SU-DHL-6 (cell line): ENCODE data around the gene NANOS2.

Source experiments
- CTCF ChIP-seq: fragments of 200-600 bp; sonication (generic); IDR thresholded peaks from one replicate; pipeline ENCODE4 v1.5.1; 2017; ENCODE audit warnings: antibody characterized with exemption, mild to moderate bottlenecking, low read length, moderate library complexity; ENCODE audit not compliant: insufficient read depth, poor library complexity, severe bottlenecking
- EZH2phosphoT487 ChIP-seq: fragments of 200-600 bp; sonication (generic), shearing (Covaris generic); conservative IDR thresholded peaks from 2 replicates; pipeline ENCODE4 v1.6.1; 2018; ENCODE audit warnings: mild to moderate bottlenecking, antibody characterized with exemption, low read length, moderate library complexity, mixed read lengths

- TF ChIP-seq CTCF (no peak), EZH2phosphoT487 (no peak)
Measured at GRCh38 chr19:45876411-45877197, 38.0 kb downstream of the NANOS2 start.
